ENCODE data around the gene TRAT1.

- TF ChIP-seq EP300 (IDR thresholded peaks at IDR 0.05): no peak
- no peak for TF ChIP-seq CTCF (IDR thresholded peaks at IDR 0.05)
- no peak for TF ChIP-seq POLR2A (IDR thresholded peaks at IDR 0.05; ENCODE audit: low read depth)
These were observed 26.5 kb downstream of the TRAT1 start for GRCh38 chr3:108849075-108849474.

Measured in esophagus muscularis mucosa (tissue), 4 donors.